Breast epithelium (tissue), 4 donors: Measurements from ENCODE around the gene JDP2. TPM values are rescaled to one million over a fixed set of nuclear protein-coding genes. Genes with fewer than 3 reads are reported as not detected.

Experiments
- DNase-seq, 2 donors: peaks; one replicate each; pipeline ENCODE4 v3.0.0-alpha.2; 2019; ENCODE audit warnings: low spot score in 2 of 2
- H3K27ac ChIP-seq, 2 donors: fragments of 200-600 bp; sonication (generic) in 1 of 2; one replicate each; pipeline ENCODE4 v1.5.1; 2016 to 2019; ENCODE audit warnings: mild to moderate bottlenecking in 1 of 2
- H3K27me3 ChIP-seq, 2 donors: fragments of 200-600 bp; sonication (generic) in 1 of 2; one replicate each; pipeline versions ENCODE4 v1.5.1 to v1.6.0; 2017 to 2019; ENCODE audit warnings: control low read depth in 1 of 2, mild to moderate bottlenecking in 1 of 2
- H3K36me3 ChIP-seq: fragments of 200-600 bp; one replicate; pipeline ENCODE4 v1.5.1; 2019
- H3K4me1 ChIP-seq, 2 donors: fragments of 200-600 bp; sonication (generic); one replicate each; pipeline ENCODE4 v1.5.1; 2016 to 2019; ENCODE audit warnings: control low read depth in 1 of 2
- H3K4me3 ChIP-seq, 3 donors: fragments of 200-600 bp; sonication (generic); 1 replicate in 2 of 3; 2 replicates in 1 of 3; pipeline ENCODE4 v1.5.1; 2016 to 2019; ENCODE audit warnings: mild to moderate bottlenecking in 3 of 3, moderate library complexity in 2 of 3
- H3K9me3 ChIP-seq, 2 donors: fragments of 200-600 bp; sonication (generic) in 1 of 2; one replicate each; pipeline ENCODE4 v1.5.1; 2016 to 2019; ENCODE audit warnings: control low read depth in 1 of 2
- POLR2A ChIP-seq: fragments of 450-650 bp; IDR thresholded peaks from one replicate; pipeline ENCODE4 v1.6.1; 2016; ENCODE audit warnings: antibody characterized with exemption, mild to moderate bottlenecking, moderate library complexity
- POLR2AphosphoS5 ChIP-seq, 3 donors: sonication (generic); formaldehyde crosslinking; IDR thresholded peaks; one replicate each; pipeline ENCODE4 v1.6.1; 2017; ENCODE audit warnings: antibody characterized with exemption in 3 of 3
- intact Hi-C: fragments of 100-400 bp; cut with DNase I; formaldehyde crosslinking; loops from one replicate; pipeline ENCODE4 v1.15.1; 2023; ENCODE audit warnings: low total_unique reads
- total RNA-seq, 3 donors: library from RNA; depleted of rRNA; stranded (reverse); fragments of >200 nt; gene quantifications; one replicate each; pipeline ENCODE4 v1.1.0, GENCODE V29; 2016
- TF ChIP-seq, protein P1 (sequence below), 3 donors: fragments of 450-650 bp; IDR thresholded peaks; one replicate each; pipeline ENCODE4 v1.5.1; 2016 to 2017; ENCODE audit warnings: antibody characterized with exemption in 3 of 3, mild to moderate bottlenecking in 3 of 3, moderate library complexity in 3 of 3

JDP2 gene
- total RNA-seq, 3 donors from 2014 or later = 35.7 to 153 (median 58.3) TPM

GRCh38 chr14:75437201-75438143, 9.7 kb downstream of the JDP2 start:
- Histone ChIP-seq H3K27ac (peak overlapping the region in 1 of 2 donors; percentile 48), H3K4me1 (no peaks in the 10 kb centered on the region), H3K36me3 (no peaks in the 10 kb centered on the region), H3K9me3 (no peaks in the 10 kb centered on the region), H3K27me3 (no peaks in the 10 kb centered on the region), H3K4me3 (no peak overlapping the region)
- TF ChIP-seq POLR2AphosphoS5 (IDR thresholded peaks at IDR 0.05) = no peak
- TF ChIP-seq, protein P1, sequence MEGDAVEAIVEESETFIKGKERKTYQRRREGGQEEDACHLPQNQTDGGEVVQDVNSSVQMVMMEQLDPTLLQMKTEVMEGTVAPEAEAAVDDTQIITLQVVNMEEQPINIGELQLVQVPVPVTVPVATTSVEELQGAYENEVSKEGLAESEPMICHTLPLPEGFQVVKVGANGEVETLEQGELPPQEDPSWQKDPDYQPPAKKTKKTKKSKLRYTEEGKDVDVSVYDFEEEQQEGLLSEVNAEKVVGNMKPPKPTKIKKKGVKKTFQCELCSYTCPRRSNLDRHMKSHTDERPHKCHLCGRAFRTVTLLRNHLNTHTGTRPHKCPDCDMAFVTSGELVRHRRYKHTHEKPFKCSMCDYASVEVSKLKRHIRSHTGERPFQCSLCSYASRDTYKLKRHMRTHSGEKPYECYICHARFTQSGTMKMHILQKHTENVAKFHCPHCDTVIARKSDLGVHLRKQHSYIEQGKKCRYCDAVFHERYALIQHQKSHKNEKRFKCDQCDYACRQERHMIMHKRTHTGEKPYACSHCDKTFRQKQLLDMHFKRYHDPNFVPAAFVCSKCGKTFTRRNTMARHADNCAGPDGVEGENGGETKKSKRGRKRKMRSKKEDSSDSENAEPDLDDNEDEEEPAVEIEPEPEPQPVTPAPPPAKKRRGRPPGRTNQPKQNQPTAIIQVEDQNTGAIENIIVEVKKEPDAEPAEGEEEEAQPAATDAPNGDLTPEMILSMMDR (IDR thresholded peaks at IDR 0.05) = no peak
- no peak for TF ChIP-seq POLR2A
- intact Hi-C loops = no loop called here
- no peak for DNase-seq

GRCh38 chr14:75438486-75439080, 10.8 kb downstream of the JDP2 start:
- no peaks in the 10 kb centered on the region for H3K27me3 ChIP-seq
- intact Hi-C loops = no loop called here
- no peak overlapping the region for H3K4me3 ChIP-seq
- TF ChIP-seq POLR2A (no peak), POLR2AphosphoS5 (IDR thresholded peaks at IDR 0.05) (no peak)
- TF ChIP-seq, protein P1 (IDR thresholded peaks at IDR 0.05) = no peak
- H3K4me1 ChIP-seq = no peaks in the 10 kb centered on the region
- H3K9me3 ChIP-seq = no peaks in the 10 kb centered on the region
- H3K27ac ChIP-seq = peak overlapping the region in 1 of 2 donors; percentile 48
- H3K36me3 ChIP-seq = no peaks in the 10 kb centered on the region
- no peak for DNase-seq

DNA sequence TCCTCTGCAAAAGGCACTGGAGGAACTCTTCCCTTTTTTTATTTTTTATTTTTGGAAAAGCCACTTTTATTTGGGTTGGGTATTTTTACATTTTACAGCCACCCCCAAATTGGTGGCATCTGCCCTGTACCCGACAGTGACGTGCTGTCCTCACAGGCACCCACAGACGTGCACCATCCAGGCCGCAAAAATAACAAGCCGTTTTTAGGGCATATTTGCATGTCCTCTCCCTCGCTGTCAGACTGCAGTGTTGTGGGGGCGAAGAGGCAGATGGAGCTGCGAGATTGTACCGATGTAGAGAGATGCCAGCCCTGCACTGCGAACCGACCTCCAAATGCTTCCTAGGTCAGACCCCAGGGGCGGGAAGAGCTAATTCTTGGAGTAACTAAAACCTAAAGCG, 12.2 kb downstream of the JDP2 start:
- intact Hi-C loops = no loop called here
- H3K9me3 ChIP-seq = no peaks in the 10 kb centered on the region
- H3K4me3 ChIP-seq = no peak overlapping the region
- H3K36me3 ChIP-seq = no peaks in the 10 kb centered on the region
- H3K27me3 ChIP-seq = no peaks in the 10 kb centered on the region
- no peak for DNase-seq
- no peaks in the 10 kb centered on the region for H3K4me1 ChIP-seq
- TF ChIP-seq, protein P1 (IDR thresholded peaks at IDR 0.05) = no peak
- TF ChIP-seq POLR2A = no peak
- TF ChIP-seq POLR2AphosphoS5 (IDR thresholded peaks at IDR 0.05) = no peak
- peak overlapping the region; percentile 52 to 78 for H3K27ac ChIP-seq

DNA sequence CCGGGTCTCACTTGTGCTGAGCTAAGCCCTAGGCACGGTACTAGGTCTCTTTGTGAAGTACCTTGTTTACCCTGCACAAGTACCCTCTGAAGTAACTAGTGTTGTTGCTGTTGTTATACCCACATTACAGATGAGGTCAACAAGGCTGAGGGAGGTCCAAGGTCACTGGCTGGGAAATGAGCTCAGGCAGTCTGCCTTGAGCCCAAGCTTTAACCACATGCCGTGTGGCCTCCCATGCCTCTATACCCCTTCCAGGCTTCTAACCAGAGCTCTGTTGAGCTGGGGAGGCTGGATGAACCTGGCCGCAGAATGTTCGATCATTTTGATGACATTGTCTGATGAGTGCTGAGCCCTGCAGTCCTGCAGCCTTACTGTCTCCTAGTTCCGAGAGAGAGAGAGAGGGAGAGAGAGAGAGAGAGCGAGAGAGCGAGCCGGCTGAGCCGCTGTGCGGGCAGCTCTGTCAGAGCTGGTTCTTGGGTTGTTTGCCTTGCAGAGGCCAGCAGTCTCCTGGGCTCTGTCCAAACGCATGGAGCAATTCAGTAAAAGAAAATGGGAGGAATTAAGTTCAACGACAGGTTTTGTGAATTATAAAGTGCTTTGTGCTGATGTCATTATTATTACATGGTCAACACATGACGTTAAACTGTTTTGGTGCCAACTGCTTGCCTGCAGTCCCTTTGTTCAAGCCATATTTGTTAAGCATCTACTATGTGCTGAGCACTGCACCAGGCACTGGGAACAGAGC, 13.1 kb downstream of the JDP2 start:
- no peaks in the 10 kb centered on the region for H3K4me1 ChIP-seq
- H3K9me3 ChIP-seq = no peaks in the 10 kb centered on the region
- TF ChIP-seq POLR2A (no peak), POLR2AphosphoS5 (IDR thresholded peaks at IDR 0.05) (peak in 2 of 3 donors; percentile 9 to 77)
- TF ChIP-seq, protein P1 (IDR thresholded peaks at IDR 0.05) = peak in 1 of 3 donors; percentile 37
- intact Hi-C loops = no loop called here
- no peak for DNase-seq
- peak overlapping the region in 1 of 3 donors; percentile 13 for H3K4me3 ChIP-seq
- peak overlapping the region; percentile 60 to 78 for H3K27ac ChIP-seq
- H3K36me3 ChIP-seq = no peaks in the 10 kb centered on the region
- no peaks in the 10 kb centered on the region for H3K27me3 ChIP-seq
